Mesothelial cell of epicardium (in vitro differentiated cells): ENCODE measurements around the gene TMPRSS6. TPM values are rescaled to one million over a fixed set of nuclear protein-coding genes. Genes with fewer than 3 reads are reported as not detected.

Experiments
- DNase-seq, 2 experiments: peaks; one replicate each; pipeline ENCODE4 v3.0.0; 2021; ENCODE audit warnings: low spot score in 2 of 2; ENCODE audit not compliant: unreplicated experiment in 2 of 2
- H3K27ac Mint-ChIP-seq: 2 replicates; pipeline ENCODE4 v1.8.0; 2021; ENCODE audit warnings: mixed read lengths
- H3K27me3 Mint-ChIP-seq: 2 replicates; pipeline ENCODE4 v1.8.0; 2021; ENCODE audit warnings: low read depth, mixed read lengths
- H3K36me3 Mint-ChIP-seq: 2 replicates; pipeline ENCODE4 v1.8.0; 2021; ENCODE audit warnings: mixed read lengths
- H3K4me1 Mint-ChIP-seq: 2 replicates; pipeline ENCODE4 v1.8.0; 2021; ENCODE audit warnings: mixed read lengths
- H3K4me3 Mint-ChIP-seq: 2 replicates; pipeline ENCODE4 v1.8.0; 2021; ENCODE audit warnings: mild to moderate bottlenecking, moderate library complexity, mixed read lengths
- H3K9me3 Mint-ChIP-seq: 2 replicates; pipeline ENCODE4 v1.8.0; 2021; ENCODE audit warnings: mixed read lengths
- CTCF ChIP-seq: fragments of 200-600 bp; sonication (generic); IDR thresholded peaks from one replicate; pipeline ENCODE4 v1.5.0; 2021; ENCODE audit warnings: antibody characterized with exemption; ENCODE audit not compliant: unreplicated experiment
- total RNA-seq: library from RNA; stranded (reverse); gene quantifications from 3 replicates; pipeline ENCODE4 v1.2.1, GENCODE V29; 2021

Gene TMPRSS6
- total RNA-seq, 1 donor from 2014 or later = not detected

DNA sequence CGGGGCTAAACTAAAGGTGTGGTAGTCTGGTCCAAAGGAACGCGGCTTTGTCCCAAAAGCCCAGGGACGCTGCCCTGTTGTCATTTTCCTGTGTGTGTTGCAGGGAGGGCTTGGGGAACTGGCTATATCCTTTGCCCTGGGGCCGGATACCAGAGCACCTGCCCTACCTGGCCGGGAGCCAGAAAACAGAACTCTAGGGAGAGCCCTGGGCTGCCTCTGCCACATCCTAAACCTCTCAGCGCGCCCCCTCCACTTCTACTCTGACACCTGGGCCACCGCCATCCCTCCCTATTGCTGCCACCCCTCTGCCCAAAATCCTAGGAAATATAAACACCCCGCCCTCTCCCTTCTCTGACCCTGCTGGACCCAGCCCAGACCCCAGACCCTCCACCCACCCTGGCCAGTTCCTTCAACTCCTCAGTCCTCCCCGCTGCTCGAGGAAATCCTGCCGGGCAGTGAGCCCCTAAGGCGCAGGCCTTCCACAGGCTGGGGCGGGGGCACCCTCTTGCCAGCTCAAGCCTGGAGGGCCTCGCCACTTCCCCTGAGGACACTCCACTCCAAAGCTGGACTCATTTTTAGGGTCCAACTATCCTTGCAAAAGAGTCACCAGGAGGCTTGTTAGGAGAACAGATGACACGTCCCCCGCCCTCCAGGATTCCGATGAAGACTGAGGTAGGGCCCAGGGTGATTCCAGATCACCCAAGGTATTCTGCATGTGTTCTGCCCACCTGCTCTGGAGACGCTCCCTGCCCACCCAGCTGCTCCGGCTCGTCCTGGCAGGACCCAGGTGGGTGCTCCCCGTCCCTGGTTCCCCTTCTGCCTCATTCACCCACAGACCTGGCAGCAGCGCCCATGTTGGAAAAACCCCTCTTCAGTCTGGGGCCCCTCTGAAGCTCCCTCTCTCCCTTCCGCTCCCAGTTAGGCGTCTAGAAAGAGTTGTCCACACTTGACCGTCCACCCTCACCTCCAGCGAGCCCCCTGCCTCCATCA lies 45.8 kb downstream of the TMPRSS6 start:
- no peak overlapping the region for H3K4me3 Mint-ChIP-seq
- H3K4me1 Mint-ChIP-seq = peaks cover 10% of the 10 kb centered on the region
- peaks cover 24% of the 10 kb centered on the region for H3K27me3 Mint-ChIP-seq
- no peak for TF ChIP-seq CTCF
- no peaks in the 10 kb centered on the region for H3K36me3 Mint-ChIP-seq
- no peak for DNase-seq
- H3K9me3 Mint-ChIP-seq = no peaks in the 10 kb centered on the region
- H3K27ac Mint-ChIP-seq = no peak overlapping the region

DNA sequence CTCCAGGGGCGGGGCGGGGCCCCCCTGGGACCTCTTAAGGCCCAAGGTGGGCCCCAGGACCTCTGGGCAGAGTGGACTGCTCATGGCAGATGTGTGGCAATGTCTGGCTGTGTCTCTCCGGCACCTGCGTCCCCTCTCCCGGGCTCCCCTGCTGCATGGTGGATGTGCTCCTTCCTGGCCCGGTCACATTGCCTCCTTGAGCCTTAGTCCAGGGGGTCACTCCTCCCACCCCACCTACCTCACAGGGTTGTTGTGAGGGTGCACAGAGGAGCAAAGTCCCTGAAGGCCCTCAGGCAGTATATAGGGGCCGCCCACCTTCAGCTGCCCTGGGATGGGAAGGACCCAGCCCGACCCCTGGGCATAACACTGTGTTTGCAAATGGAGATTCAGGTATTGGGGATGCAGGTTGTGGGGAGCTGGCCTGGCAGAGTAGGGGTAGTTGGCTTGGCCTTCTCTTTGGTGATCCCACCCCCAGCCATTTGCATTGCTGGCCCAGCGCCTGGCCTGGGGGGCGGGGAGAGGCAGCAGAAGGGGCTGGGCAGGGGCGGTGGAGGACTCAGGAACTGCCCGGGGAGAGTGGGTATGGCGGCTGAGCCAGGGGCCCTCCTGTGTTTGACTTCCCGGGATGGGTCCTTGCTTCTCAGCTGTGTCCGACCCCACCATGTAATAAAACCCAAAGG lies 46.7 kb downstream of the TMPRSS6 start:
- DNase-seq = no peak
- H3K4me1 Mint-ChIP-seq = peaks cover 10% of the 10 kb centered on the region
- H3K4me3 Mint-ChIP-seq = no peak overlapping the region
- H3K36me3 Mint-ChIP-seq = no peaks in the 10 kb centered on the region
- H3K9me3 Mint-ChIP-seq = no peaks in the 10 kb centered on the region
- H3K27ac Mint-ChIP-seq = no peak overlapping the region
- peaks cover 15% of the 10 kb centered on the region for H3K27me3 Mint-ChIP-seq
- no peak for TF ChIP-seq CTCF

GRCh38 chr22:37062376-37062675 lies 47.2 kb downstream of the TMPRSS6 start:
- H3K4me3 Mint-ChIP-seq = no peak overlapping the region
- H3K4me1 Mint-ChIP-seq = peaks cover 10% of the 10 kb centered on the region
- no peaks in the 10 kb centered on the region for H3K9me3 Mint-ChIP-seq
- H3K27ac Mint-ChIP-seq = no peak overlapping the region
- H3K36me3 Mint-ChIP-seq = no peaks in the 10 kb centered on the region
- peaks cover 10% of the 10 kb centered on the region for H3K27me3 Mint-ChIP-seq
- TF ChIP-seq CTCF = no peak
- DNase-seq = no peak

- Mint-ChIP-seq H3K27me3 (peaks cover 5% of the 10 kb centered on the region), H3K27ac (no peak overlapping the region), H3K4me3 (no peak overlapping the region), H3K9me3 (no peaks in the 10 kb centered on the region), H3K4me1 (peaks cover 10% of the 10 kb centered on the region), H3K36me3 (peaks cover 2% of the 10 kb centered on the region)
- TF ChIP-seq CTCF = no peak
- no peak for DNase-seq
Observed at GRCh38 chr22:37061611-37062375, 47.7 kb downstream of the TMPRSS6 start.

DNA sequence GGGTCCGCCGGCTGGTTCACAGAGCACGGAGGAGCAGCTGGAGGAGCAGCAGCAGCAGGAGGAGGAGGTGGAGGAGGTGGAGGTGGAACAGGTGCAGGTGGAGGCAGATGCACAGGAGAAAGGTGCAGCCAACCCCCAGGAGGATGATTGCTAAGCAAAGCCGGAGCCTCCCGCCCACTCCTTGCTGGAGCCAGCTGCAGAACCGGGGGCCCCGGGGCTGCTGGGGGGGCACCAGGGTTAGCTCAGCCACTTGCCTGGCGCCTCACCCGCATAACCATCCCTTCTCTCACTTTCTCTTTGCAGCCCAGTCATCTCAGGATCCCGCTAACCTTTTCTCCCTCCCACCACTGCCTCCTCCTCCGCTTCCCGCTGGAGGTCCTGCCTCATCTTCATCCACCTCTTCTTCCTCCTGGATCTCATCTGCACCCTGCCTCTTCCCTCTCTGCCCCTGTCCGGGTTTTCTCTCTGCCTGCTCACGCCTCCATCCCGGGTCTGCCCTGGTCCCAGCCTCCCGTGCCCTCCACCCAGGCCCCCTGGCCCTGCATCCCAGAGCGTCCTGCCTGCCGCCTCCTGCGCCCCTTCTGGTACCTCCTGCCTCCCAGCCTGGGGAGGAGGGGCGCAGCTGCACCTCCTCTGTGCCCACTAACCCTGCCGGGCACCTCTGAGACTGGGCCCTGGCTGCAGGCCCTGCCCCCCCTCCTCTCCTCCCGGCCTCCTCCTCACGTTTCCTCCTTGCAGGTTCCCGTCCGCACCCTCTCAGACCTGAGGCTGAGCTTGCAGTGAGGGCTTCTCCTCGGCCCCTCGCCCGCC lies 48.5 kb downstream of the TMPRSS6 start:
- H3K27me3 Mint-ChIP-seq = no peaks in the 10 kb centered on the region
- DNase-seq = no peak
- TF ChIP-seq CTCF = no peak
- no peaks in the 10 kb centered on the region for H3K9me3 Mint-ChIP-seq
- H3K36me3 Mint-ChIP-seq = peaks cover 2% of the 10 kb centered on the region
- no peak overlapping the region for H3K4me3 Mint-ChIP-seq
- no peak overlapping the region for H3K27ac Mint-ChIP-seq
- H3K4me1 Mint-ChIP-seq = peaks cover 10% of the 10 kb centered on the region
